SU-DHL-6 (cell line): ENCODE results near the gene CDK14.

Experiments used
- H2AFZ ChIP-seq: fragments of 200-600 bp; sonication (generic); 2 replicates; pipeline ENCODE4 v1.6.1; 2014; ENCODE audit warnings: low read depth, mild to moderate bottlenecking, moderate library complexity, mixed read lengths, antibody characterized with exemption, low read length; ENCODE audit not compliant: severe bottlenecking
- H3F3A ChIP-seq: fragments of 200-600 bp; shearing (Covaris generic); 2 replicates; pipeline ENCODE4 v1.6.0; 2016; ENCODE audit warnings: antibody characterized with exemption, mild to moderate bottlenecking; ENCODE audit not compliant: insufficient read depth
- H3K27ac ChIP-seq: fragments of 200-600 bp; sonication (generic); 2 replicates; pipeline ENCODE4 v1.5.1; 2016; ENCODE audit warnings: low read depth, mild to moderate bottlenecking, low read length, moderate library complexity, mixed read lengths
- H3K27me3 ChIP-seq: fragments of 200-600 bp; sonication (generic), shearing (Covaris generic); 2 replicates; pipeline ENCODE4 v1.6.0; 2014; ENCODE audit warnings: mild to moderate bottlenecking, low read length
- H3K36me3 ChIP-seq: fragments of 200-600 bp; sonication (generic); 2 replicates; pipeline ENCODE4 v1.6.1; 2014; ENCODE audit warnings: mild to moderate bottlenecking, low read length, mixed read lengths
- H3K4me2 ChIP-seq: fragments of 300-600, 200-600 bp; shearing (Covaris generic), sonication (generic); 2 replicates; pipeline ENCODE4 v1.6.0; 2014; ENCODE audit warnings: low read length, low read depth, mild to moderate bottlenecking; ENCODE audit not compliant: poor library complexity, severe bottlenecking
- H3K4me3 ChIP-seq: fragments of 200-600 bp; sonication (generic); 2 replicates; pipeline ENCODE4 v1.5.1; 2014; ENCODE audit warnings: antibody characterized with exemption, low read length, mild to moderate bottlenecking, mixed read lengths; ENCODE audit not compliant: insufficient read depth, poor library complexity, severe bottlenecking
- H3K79me2 ChIP-seq: fragments of 200-600 bp; sonication (generic); 2 replicates; pipeline ENCODE4 v1.6.1; 2014; ENCODE audit warnings: mild to moderate bottlenecking, low read length, moderate library complexity; ENCODE audit not compliant: insufficient read depth
- H3K9ac ChIP-seq: fragments of 200-600 bp; sonication (generic); 2 replicates; pipeline ENCODE4 v1.7.0; 2014; ENCODE audit warnings: mild to moderate bottlenecking, low read length
- H3K9me2 ChIP-seq: fragments of 200-600 bp; sonication (generic); replicated peaks from 2 replicates; pipeline ENCODE4 v1.6.1; 2014; ENCODE audit warnings: low read length; ENCODE audit not compliant: insufficient read depth
- H3K9me3 ChIP-seq: fragments of 200-600 bp; sonication (generic); 2 replicates; pipeline ENCODE4 v1.6.1; 2014; ENCODE audit warnings: low read length, mixed read lengths; ENCODE audit not compliant: insufficient read depth
- H4K20me1 ChIP-seq: fragments of 200-600 bp; sonication (generic); 2 replicates; pipeline ENCODE4 v1.6.1; 2014; ENCODE audit warnings: low read depth, mild to moderate bottlenecking, antibody characterized with exemption, low read length, moderate library complexity, mixed read lengths
- CTCF ChIP-seq: fragments of 200-600 bp; sonication (generic); IDR thresholded peaks from one replicate; pipeline ENCODE4 v1.5.1; 2017; ENCODE audit warnings: antibody characterized with exemption, mild to moderate bottlenecking, low read length, moderate library complexity; ENCODE audit not compliant: insufficient read depth, poor library complexity, severe bottlenecking
- EZH2phosphoT487 ChIP-seq: fragments of 200-600 bp; sonication (generic), shearing (Covaris generic); conservative IDR thresholded peaks from 2 replicates; pipeline ENCODE4 v1.6.1; 2018; ENCODE audit warnings: mild to moderate bottlenecking, antibody characterized with exemption, low read length, moderate library complexity, mixed read lengths

CDK14 gene

GRCh38 chr7:91235211-91235832, 639.2 kb downstream of the CDK14 start:
- H3F3A ChIP-seq: no peaks in the 10 kb centered on the region
- no peaks in the 10 kb centered on the region for H4K20me1 ChIP-seq
- H3K9ac ChIP-seq: no peak overlapping the region
- H2AFZ ChIP-seq: no peak overlapping the region
- no peaks in the 10 kb centered on the region for H3K9me3 ChIP-seq
- no peaks in the 10 kb centered on the region for H3K79me2 ChIP-seq
- H3K27me3 ChIP-seq: no peaks in the 10 kb centered on the region
- H3K9me2 ChIP-seq: no peaks in the 10 kb centered on the region
- no peak overlapping the region for H3K27ac ChIP-seq
- TF ChIP-seq EZH2phosphoT487 (no peak), CTCF (no peak)
- H3K4me2 ChIP-seq: no peak overlapping the region
- H3K36me3 ChIP-seq: no peaks in the 10 kb centered on the region
- no peak overlapping the region for H3K4me3 ChIP-seq

GRCh38 chr7:91239171-91239604, 643.1 kb downstream of the CDK14 start:
- H3K9me3 ChIP-seq: no peaks in the 10 kb centered on the region
- no peaks in the 10 kb centered on the region for H3F3A ChIP-seq
- no peak overlapping the region for H3K27ac ChIP-seq
- TF ChIP-seq CTCF (no peak), EZH2phosphoT487 (no peak)
- H3K79me2 ChIP-seq: no peaks in the 10 kb centered on the region
- no peaks in the 10 kb centered on the region for H4K20me1 ChIP-seq
- H3K9ac ChIP-seq: no peak overlapping the region
- H3K4me2 ChIP-seq: no peak overlapping the region
- no peaks in the 10 kb centered on the region for H3K27me3 ChIP-seq
- no peaks in the 10 kb centered on the region for H3K36me3 ChIP-seq
- no peak overlapping the region for H2AFZ ChIP-seq
- no peaks in the 10 kb centered on the region for H3K9me2 ChIP-seq
- H3K4me3 ChIP-seq: no peak overlapping the region

- Histone ChIP-seq H3K27ac (no peak overlapping the region), H3K79me2 (no peaks in the 10 kb centered on the region), H3K9me2 (no peaks in the 10 kb centered on the region), H3K4me2 (no peak overlapping the region), H3K9ac (no peak overlapping the region), H2AFZ (no peak overlapping the region), H3K4me3 (no peak overlapping the region), H3K9me3 (no peaks in the 10 kb centered on the region), H3K36me3 (no peaks in the 10 kb centered on the region), H3F3A (no peaks in the 10 kb centered on the region), H3K27me3 (no peaks in the 10 kb centered on the region), H4K20me1 (no peaks in the 10 kb centered on the region)
- TF ChIP-seq EZH2phosphoT487 (no peak), CTCF (no peak)
Observed at GRCh38 chr7:91239772-91240171, 643.7 kb downstream of the CDK14 start.
